Epithelial cell of proximal tubule (primary cell): ENCODE data around the gene COG5. TPM values are rescaled to one million over a fixed set of nuclear protein-coding genes. Genes with fewer than 3 reads are reported as not detected.
"Not testable (repeated sequence)": the region's sequence is repeated elsewhere in the genome, so short reads cannot be mapped to it uniquely, and the experiment has no call there.

Experiments used
- DNase-seq: peaks from one replicate; pipeline ENCODE4 v3.0.0-alpha.2; 2011; ENCODE audit warnings: low read depth
- H3K4me3 ChIP-seq: 2 replicates; pipeline ENCODE4 v1.5.1; 2011; ENCODE audit warnings: low read depth, mild to moderate bottlenecking, low read length
- total RNA-seq: library from RNA; depleted of rRNA; stranded (reverse); fragments of >200 nt; gene quantifications from 2 replicates; pipeline ENCODE4 v1.2.3, GENCODE V29; 2015
- TF ChIP-seq, protein P1 (sequence below): conservative IDR thresholded peaks from 2 replicates; pipeline ENCODE4 v1.5.1; 2012; ENCODE audit warnings: low read depth, mild to moderate bottlenecking, low read length

Gene COG5
- total RNA-seq, 1 donor from 2014 or later, result 31.4 TPM

DNA sequence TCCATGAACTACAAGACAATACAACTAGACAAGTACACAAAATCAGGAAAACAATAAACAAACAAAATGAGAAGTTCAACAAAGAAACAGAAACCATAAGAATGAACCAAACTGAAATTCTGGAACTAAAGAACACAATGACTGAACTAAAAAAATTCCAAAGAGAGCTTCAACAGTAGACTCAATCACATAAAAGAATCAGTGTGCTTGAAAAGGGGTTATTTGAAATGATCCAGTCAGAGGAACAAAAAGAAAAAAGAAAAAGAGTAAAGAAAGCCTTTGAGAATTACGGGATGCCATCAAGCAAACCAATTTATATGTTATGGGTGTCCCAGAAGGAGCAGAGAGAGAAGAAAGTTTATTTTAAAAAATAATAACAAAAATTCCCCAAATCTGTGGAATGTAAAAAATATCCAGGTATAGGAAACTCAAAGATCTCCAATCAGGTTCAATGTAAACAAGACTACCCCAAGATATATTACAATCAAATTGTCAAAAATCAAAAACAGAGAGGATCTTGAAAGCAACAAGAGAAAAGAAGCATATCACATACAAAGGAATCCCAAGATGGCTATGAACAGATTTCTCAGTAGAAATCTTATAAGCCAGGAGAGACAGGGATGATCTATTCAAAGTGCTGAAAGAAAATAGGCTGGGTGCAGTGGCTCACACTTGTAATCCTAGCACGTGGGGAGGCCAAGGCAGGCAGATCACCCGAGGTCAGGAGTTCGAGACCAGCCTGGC is 18.7 kb downstream of the COG5 start:
- TF ChIP-seq, protein P1, sequence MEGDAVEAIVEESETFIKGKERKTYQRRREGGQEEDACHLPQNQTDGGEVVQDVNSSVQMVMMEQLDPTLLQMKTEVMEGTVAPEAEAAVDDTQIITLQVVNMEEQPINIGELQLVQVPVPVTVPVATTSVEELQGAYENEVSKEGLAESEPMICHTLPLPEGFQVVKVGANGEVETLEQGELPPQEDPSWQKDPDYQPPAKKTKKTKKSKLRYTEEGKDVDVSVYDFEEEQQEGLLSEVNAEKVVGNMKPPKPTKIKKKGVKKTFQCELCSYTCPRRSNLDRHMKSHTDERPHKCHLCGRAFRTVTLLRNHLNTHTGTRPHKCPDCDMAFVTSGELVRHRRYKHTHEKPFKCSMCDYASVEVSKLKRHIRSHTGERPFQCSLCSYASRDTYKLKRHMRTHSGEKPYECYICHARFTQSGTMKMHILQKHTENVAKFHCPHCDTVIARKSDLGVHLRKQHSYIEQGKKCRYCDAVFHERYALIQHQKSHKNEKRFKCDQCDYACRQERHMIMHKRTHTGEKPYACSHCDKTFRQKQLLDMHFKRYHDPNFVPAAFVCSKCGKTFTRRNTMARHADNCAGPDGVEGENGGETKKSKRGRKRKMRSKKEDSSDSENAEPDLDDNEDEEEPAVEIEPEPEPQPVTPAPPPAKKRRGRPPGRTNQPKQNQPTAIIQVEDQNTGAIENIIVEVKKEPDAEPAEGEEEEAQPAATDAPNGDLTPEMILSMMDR, result no peak
- no peak for DNase-seq
- H3K4me3 ChIP-seq, result no peak overlapping the region

DNA sequence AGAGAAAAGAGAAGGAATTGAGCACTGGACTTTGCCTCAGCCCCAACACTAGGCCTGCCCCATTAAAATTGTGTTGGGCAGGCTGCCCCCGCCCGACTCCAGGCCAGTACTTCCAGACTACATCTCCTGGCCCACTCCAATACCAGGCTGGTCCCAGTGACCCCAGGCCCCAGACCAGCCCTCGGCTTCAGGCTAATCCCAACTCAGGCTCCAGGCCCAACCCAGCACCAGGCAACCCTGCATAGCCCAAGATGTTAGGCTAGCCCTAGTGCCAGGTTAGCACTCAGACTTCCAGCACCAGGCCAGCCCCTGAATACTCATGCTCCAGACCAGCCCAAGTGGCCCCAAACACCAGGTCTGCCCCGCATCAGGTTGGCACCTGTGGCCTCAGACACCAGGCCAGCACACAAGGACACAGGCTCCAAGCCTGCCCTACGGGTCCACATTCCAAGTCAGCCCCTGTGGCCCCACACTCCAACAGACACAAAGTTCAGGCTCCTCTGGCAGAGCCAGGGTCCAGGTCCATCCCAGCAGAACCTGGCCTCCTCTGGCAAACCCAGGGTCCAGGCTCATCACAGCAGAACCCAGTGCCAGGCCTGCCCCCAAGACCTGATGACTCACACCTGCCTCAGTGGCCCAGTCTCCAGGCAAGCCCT is 20.3 kb downstream of the COG5 start:
- no peak overlapping the region for H3K4me3 ChIP-seq
- no peak for DNase-seq
- TF ChIP-seq, protein P1, result no peak

DNA sequence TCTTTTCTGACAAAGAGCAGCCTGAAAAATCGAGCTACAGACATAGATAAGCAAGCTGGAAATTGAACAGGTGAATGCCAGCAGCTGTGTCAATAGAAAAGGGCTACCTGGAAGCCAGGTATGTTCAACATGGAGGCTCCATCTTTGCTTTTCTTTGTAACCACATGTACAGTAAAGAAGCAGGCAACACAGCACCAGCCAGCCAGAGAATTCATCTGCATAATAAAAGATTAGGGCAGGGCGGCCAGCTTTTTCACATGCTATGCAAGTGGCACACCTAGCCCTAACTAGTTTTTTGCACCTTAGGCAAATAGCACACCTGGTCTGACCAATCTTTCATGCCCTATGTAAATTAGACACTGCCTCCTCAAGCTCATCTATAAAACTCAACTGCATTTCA is 25.7 kb downstream of the COG5 start:
- DNase-seq, result no peak
- TF ChIP-seq, protein P1, result no peak
- no peak overlapping the region for H3K4me3 ChIP-seq

DNA sequence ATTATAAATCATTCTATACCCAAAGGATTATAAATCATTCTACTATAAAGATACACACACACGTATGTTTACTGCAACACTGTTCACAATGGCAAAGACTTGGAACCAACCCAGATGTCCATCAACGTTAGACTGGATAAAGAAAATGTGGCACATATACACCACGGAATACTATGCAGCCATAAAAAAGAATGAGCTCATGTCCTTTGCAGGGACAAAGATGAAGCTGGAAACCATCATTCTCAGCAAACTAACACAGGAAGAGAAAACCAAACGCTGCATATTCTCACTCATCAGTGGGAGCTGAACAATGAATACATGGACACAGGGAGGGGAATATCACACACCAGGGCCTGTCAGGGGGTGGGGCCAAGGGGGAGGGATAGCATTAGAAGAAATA is 26.5 kb downstream of the COG5 start:
- not testable (repeated sequence) for H3K4me3 ChIP-seq, DNase-seq

DNA sequence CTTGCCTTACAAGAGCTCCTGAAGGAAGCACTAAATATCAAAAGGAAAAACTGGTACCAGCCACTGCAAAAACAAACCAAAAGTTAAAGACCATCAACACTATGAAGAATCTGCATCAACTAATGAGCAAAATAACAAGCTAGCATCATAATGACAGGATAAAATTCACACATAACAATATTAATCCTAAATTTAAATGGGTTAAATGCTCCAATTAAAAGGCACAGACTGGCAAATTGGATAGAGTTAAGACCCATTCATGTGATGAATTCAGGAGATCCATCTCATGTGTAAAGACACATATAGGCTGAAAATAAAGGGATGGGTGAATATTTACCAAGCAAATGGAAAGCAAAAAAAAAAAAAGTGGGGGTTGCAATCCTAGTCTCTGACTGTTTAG is 29.6 kb downstream of the COG5 start:
- no peak for DNase-seq
- TF ChIP-seq, protein P1, result no peak
- H3K4me3 ChIP-seq, result no peak overlapping the region

DNA sequence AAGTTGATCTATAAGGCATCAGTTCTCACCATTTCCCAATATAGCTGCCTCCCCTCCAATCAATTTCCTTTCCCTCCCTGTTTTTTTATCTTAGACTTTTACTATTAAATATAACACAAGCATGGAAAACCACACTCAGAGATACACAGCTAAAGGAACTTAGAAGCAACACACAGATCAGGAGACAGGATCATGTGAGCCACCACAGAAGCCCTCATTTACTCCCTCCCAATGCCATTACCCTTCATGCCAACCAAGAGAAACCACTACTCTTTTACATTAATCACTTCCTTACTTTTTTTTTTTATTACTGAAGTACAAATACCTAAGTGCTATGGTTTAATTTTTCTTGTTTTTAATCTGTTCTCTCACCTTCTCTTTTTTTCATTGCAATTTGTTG is 33.0 kb downstream of the COG5 start:
- DNase-seq, result no peak
- TF ChIP-seq, protein P1, result no peak

DNA sequence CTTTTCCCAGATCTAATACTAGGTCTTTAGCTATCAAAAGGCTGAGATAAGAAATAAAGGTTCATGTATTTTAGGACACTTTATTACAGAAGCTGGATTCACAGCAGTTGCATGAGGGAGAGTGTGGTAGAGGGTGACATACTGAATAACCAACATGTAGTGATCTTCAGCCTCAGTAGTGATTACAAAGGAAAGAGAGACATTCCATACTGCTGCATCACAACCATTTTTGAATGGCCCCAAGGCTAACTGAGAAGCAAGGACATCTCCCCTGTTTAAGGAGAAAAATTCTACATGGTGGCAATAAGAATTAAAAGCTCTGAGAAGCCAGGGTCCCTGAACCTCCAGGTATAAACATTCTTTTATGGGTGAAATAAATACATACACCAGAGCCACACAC is 35.3 kb downstream of the COG5 start:
- H3K4me3 ChIP-seq, result no peak overlapping the region
- TF ChIP-seq, protein P1, result no peak
- DNase-seq, result peak; percentile 20

More for the DNA sequence above, 33.0 kb downstream of the COG5 start:
- no peak overlapping the region for H3K4me3 ChIP-seq
